ENCODE measurements around the gene CDK6. TPM values are rescaled to one million over a fixed set of nuclear protein-coding genes. Genes with fewer than 3 reads are reported as not detected.

Gene CDK6
- polyA plus RNA-seq, 12 donors, result 38.2 to 80.7 (median 58.5) TPM; not detected in 1

GRCh38 chr7:92830532-92831110 is 5.8 kb downstream of the CDK6 start:
- no peak for DNase-seq

GRCh38 chr7:92830027-92830426 is 6.3 kb downstream of the CDK6 start:
- DNase-seq, result no peak

GRCh38 chr7:92827464-92828120 is 8.8 kb downstream of the CDK6 start:
- DNase-seq, result no peak

GRCh38 chr7:92826258-92826938 is 10.0 kb downstream of the CDK6 start:
- no peak for DNase-seq

GRCh38 chr7:92824901-92825480 is 11.4 kb downstream of the CDK6 start:
- DNase-seq, result no peak

GRCh38 chr7:92824450-92824849 is 11.9 kb downstream of the CDK6 start:
- no peak for DNase-seq

- DNase-seq, result no peak
These were observed 13.3 kb downstream of the CDK6 start for GRCh38 chr7:92823042-92823441.

GRCh38 chr7:92820191-92820590 is 16.2 kb downstream of the CDK6 start:
- DNase-seq, result no peak

- no peak for DNase-seq
These were observed 19.0 kb downstream of the CDK6 start for GRCh38 chr7:92817398-92817797.

GRCh38 chr7:92815412-92815811 is 21.0 kb downstream of the CDK6 start:
- DNase-seq, result no peak

GRCh38 chr7:92813390-92814024 is 22.9 kb downstream of the CDK6 start:
- no peak for DNase-seq

GRCh38 chr7:92811158-92811557 is 25.2 kb downstream of the CDK6 start:
- DNase-seq, result no peak

- DNase-seq, result peak; percentile 73
These were observed 26.4 kb downstream of the CDK6 start for GRCh38 chr7:92809760-92810573.

- DNase-seq, result no peak
These were observed 27.0 kb downstream of the CDK6 start for GRCh38 chr7:92809397-92809759.

GRCh38 chr7:92808635-92809034 is 27.7 kb downstream of the CDK6 start:
- no peak for DNase-seq

GRCh38 chr7:92808006-92808405 is 28.4 kb downstream of the CDK6 start:
- DNase-seq, result no peak

- DNase-seq, result no peak
These were observed 29.9 kb downstream of the CDK6 start for GRCh38 chr7:92806496-92806895.

GRCh38 chr7:92802406-92802805 is 34.0 kb downstream of the CDK6 start:
- DNase-seq, result no peak

GRCh38 chr7:92799446-92800211 is 36.7 kb downstream of the CDK6 start:
- DNase-seq, result no peak

GRCh38 chr7:92798517-92799249 is 37.7 kb downstream of the CDK6 start:
- DNase-seq, result no peak
